Right lobe of liver (tissue), 4 donors: ENCODE measurements around the gene TPST1.

Source experiments
- POLR2A ChIP-seq: fragments of 450-650 bp; IDR thresholded peaks from one replicate; pipeline ENCODE4 v1.6.1; 2017; ENCODE audit warnings: antibody characterized with exemption, mild to moderate bottlenecking
- TF ChIP-seq, protein P1 (sequence below), 4 donors: fragments of 200-600 bp in 3 of 4; fragments of 450-650 bp in 1 of 4; IDR thresholded peaks; one replicate each; pipeline versions ENCODE4 v1.5.1 to v1.8.0; 2016 to 2022; ENCODE audit warnings: antibody characterized with exemption in 4 of 4, mild to moderate bottlenecking in 2 of 4
- donor health status: DM: no; HTN: no; CAD: no.
- donor health status: DM: no; HTN: no; CAD: no.
- donor health status: DM: no; HTN: yes; CAD: no.

- TF ChIP-seq, protein P1, sequence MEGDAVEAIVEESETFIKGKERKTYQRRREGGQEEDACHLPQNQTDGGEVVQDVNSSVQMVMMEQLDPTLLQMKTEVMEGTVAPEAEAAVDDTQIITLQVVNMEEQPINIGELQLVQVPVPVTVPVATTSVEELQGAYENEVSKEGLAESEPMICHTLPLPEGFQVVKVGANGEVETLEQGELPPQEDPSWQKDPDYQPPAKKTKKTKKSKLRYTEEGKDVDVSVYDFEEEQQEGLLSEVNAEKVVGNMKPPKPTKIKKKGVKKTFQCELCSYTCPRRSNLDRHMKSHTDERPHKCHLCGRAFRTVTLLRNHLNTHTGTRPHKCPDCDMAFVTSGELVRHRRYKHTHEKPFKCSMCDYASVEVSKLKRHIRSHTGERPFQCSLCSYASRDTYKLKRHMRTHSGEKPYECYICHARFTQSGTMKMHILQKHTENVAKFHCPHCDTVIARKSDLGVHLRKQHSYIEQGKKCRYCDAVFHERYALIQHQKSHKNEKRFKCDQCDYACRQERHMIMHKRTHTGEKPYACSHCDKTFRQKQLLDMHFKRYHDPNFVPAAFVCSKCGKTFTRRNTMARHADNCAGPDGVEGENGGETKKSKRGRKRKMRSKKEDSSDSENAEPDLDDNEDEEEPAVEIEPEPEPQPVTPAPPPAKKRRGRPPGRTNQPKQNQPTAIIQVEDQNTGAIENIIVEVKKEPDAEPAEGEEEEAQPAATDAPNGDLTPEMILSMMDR (IDR thresholded peaks at IDR 0.05): no peak
- TF ChIP-seq POLR2A: no peak
These were observed 26.9 kb upstream of the TPST1 start for GRCh38 chr7:66178258-66178657.
